DMS153 treated with DMSO at 0.1 percent for 48 hours (cell line): ENCODE results near the gene PLCL2.
"Not testable (repeated sequence)": the region's sequence is repeated elsewhere in the genome, so short reads cannot be mapped to it uniquely, and the experiment has no call there.

Experiments
- DNase-seq: peaks from one replicate; lab custom pipeline; 2025; ENCODE audit not compliant: unreplicated experiment; lab: John Stamatoyannopoulos, UW

PLCL2 gene

DNA sequence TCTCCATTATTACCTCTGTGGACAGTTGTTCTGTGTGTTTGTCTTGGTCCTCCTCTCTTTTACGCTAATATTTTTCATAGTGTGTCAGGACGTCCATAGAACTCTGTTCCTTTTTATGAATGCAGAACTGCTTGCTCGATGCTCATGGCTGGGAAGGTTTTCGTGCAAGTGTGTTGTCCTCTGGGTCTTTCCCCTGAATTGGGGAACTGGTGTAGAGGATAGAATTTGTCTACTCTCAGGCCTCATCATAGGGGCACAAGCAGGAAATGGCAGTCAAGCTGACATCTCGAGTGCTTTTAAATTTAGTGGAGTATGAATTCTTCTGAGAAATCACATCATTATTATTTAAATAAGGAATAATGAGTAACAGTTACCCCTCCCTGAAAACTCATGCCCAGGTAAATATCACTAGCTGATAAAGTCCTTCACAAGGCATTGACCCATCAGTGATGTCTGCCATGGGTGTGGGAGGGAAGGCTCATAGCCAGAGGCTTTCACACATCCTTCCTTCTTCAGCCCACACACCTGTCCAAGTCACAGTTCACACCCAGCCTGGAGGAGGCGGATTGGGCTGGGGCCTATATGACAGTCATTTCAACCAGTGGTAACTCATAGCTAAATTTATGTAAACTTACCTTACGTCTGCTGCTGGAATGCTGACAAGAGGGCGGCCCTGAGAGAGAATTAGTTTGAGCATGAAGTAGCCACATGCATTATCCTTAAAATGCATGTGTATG lies 226.1 kb downstream of the PLCL2 start:
- no peak for DNase-seq

DNA sequence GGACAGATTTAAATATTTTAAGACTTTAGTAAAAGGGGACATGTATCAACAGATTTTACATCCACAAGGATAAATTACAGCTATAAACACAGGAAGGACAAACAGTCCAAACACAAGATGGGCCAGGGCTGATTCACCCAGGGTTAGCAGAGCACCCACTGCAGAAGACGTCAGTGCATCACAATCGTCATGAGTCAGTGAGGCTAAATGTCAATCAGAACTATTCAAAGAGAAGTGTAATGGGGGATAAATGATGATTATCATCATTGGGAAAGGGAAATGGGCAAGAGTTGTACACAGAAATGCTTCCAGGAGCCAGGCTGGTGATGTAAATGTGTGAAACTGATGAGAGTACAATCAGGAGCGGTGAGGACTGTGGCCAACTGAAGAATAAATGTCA lies 226.8 kb downstream of the PLCL2 start:
- DNase-seq, result no peak

DNA sequence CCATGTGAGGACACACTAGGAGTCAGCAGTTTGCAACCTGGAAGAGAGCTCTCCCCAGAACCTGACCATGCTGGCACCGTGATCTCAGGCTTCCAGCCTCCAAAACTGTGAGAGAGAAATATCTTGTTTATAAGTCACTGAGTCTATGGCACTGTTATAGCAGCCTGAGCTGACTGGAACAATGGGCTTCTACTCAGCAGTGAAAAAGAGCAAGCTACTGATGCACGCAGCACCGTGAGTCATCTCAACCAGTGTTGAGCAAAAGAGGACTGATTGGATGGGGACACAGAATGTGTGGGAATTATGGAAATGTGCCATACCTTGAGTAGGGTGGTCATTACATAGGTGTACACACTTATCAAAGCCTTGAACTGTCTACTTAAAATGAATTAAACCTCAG lies 230.4 kb downstream of the PLCL2 start:
- no peak for DNase-seq

DNA sequence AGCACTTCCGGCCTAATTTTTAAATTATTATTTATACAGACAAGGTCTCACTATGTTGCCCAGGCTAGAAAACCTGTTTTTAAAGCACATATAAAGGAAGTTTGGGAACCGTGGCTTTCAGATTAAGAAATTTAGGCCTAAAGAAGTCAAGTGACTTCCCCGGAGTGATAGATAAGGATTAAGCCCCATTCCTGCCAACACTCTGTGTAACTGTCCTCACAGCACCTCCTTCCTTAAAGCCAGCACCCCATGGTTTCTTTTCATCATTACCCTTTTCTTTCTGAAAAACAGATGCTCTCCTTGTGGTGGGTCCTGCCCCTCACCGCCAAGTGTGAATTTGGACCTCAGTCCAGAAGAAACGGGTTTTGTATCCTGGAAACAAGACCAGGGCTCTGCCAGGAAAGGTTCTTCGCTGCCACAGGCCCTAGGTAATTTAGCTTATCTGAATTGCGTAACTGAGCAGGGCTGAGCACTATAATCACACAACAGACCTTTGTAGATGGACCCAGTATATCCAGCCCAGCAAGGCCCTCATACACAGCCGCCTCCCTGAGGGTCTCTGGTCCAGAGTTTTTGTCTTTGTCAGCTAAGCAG lies 231.3 kb downstream of the PLCL2 start:
- no peak for DNase-seq

DNA sequence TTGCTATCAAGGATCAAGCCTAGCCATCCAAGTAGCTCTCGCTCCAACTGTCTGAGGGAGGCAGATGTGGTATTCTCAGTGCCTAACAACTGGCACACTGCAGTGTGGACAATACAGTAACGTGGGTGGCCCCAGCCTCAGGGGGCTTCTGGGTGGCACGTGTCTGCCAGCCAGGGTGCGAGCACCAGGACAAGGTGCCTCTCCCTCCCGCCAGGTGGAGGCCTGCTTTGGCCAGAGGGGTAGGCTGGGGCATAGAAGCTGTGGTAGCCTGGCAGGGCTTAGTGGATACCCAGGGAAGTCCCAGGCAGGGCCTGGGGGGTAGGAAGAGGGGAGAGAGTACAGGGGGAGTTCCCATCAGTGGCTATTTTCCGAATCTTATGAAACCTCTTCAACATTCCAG lies 234.0 kb downstream of the PLCL2 start:
- no peak for DNase-seq

DNA sequence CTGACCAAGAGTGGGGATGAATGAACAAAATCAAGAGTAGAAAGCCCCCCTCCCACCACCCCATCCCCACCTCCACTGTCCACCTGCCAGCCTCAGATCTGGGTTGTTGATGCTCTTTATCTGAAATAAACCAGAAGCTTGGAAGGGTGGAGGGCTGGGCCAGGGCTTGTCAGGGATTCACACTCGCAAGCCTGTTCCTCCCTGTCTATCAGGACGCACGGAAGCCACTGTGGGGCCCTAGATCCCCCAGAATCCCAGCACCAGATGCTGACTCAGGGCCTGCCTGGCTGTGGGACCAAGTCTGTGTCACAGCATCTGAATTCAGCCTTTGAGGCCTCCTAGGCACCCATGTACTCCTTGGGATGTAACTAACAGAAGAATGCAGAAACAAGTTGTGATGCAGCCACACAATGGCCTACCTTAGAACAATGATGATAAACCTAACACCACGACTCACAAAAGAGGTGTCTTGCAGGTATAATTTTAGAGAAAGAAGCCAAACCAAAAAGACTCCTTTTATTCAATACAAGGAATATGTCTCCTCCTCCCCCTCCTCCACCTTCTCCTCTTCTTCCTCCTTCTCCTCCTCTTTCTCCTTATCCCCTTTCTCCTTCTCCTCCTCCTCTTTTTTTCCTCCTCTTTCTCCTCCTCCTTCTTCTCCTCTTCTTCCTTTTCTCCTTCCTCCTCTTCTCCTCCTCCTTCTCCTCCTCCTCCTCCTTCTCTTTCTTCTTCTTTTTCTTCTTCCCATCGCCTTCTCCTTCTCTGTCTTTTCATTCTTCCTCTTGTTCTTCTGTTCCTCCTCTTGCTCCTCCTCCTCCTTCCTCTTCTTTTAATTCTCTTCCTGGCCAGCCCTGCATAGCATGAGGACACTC lies 234.7 kb downstream of the PLCL2 start:
- DNase-seq, result no peak

DNA sequence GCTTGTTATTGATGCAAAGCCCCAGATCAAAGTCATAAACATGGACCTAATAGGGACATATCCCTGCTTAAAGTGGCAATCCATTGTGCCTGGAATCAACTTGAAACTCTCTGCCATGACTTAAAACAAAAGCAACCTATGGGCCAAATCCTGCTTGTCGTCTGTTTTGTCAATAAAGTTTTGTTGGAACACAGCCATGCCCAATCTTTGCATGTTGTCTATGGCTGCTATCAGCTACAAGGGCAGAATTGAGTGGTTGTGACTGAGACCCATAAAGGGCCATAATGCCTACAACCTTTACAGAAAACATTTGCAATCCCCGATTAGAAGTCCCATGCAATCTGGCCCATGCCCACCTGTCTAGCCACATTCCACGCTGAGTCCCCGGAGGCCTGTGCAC lies 235.4 kb downstream of the PLCL2 start:
- no peak for DNase-seq

DNA sequence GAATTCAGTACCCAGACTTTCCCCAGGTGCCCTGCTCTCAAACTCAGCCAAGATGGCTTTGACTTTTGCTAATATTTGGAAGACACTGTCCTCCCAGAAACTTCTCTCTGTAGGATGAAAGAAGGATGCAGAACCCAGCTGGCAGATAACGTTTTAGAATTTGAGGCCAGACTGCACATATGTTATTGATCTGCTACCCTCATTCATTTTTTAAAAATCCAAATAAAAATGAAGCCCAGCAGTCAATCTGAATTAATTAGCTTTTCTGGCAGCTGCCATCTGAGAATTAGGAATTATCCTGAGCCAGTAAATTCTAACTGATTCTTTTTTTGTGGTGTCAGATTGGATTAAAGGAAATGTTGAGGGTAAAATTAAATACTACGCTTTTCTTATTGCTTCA lies 236.6 kb downstream of the PLCL2 start:
- DNase-seq, result no peak

DNA sequence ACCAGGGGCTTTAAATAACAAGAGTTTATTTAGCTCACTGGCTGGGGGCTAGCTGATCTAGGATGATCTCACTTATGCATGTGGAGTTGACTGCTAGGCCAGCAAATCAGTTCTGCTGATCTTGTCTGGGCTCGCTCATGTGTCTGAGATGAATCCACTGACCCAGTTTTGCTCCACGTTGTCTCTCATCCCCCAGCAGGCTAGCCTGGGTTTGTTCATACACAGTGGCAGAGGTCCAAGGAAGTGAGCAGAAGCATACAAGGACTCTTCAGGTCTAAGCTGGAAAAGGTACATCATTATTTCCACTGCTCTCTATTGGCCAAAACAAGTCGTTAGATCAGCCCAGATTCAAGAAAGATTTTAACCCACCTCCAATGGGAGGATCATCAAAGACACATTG lies 238.0 kb downstream of the PLCL2 start:
- no peak for DNase-seq

DNA sequence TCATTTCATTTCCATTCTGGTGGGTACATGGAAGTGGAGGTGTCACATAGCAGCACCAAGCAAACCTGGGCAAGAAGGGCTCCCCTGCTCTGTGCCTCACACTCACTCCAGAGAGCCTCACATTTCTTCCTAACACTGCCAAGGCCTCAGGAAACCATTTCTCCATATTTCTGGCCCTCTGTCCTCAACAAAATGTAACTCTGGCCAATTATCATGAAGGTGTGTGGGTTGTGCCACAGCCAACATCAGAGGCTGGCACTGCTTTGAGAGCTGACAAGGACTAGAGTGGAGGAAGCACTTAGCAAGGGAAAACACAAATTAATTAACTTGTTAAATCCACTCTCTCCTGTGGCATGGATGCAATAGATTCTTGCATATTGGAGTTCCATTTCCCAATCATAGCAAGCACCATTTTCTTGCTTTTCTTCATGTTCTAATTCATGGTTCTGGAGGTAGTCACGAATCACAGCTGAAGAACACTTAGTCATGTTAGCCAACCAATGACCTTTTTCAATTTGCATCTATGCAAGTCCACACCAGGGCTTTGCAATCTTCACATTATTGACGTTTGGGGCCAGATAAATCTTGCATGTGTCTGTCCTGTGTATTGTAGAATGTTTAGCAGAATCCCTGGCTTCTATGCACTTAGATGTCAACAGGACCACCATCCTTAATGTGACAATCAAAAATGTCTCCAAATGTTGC lies 241.1 kb downstream of the PLCL2 start:
- DNase-seq, result no peak

DNA sequence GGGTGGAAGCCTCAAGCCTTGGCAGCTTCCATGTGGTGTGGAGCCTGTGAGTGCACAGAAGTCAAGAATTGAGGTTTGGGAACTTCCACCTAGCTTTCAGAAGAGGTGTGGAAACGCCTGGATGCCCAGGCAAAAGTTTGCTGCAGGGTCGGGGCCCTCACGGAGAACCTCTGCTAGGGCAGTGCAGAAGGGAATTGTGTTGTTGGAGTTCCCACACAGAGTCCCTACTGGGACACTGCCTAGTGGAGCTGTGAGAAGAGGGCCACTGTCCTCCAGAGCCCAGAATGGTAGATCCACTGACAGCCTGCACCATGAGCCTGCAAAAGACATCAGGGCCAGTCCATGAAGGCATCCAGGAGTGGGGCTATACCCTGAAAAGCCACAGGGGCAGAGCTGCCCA lies 243.9 kb downstream of the PLCL2 start:
- not testable (repeated sequence) for DNase-seq

DNA sequence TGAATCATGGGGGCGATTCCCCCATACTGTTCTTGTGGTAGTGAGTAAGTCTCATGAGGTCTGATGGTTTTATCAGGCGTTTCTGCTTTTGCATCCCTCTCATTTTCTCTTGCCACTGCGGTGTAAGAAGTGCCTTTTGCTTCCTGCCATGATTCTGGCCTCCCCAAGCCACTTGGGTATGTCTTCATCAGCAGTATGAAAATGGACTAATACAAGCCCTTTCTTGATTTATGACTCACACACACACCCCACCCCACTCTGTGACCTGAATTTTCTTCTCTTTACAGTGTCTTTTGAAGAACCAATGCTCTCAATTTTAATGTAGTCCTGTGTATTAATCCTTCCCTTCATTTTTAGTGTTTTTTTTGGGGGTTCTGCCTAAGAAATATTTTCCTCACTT lies 244.8 kb downstream of the PLCL2 start:
- DNase-seq, result no peak

DNA sequence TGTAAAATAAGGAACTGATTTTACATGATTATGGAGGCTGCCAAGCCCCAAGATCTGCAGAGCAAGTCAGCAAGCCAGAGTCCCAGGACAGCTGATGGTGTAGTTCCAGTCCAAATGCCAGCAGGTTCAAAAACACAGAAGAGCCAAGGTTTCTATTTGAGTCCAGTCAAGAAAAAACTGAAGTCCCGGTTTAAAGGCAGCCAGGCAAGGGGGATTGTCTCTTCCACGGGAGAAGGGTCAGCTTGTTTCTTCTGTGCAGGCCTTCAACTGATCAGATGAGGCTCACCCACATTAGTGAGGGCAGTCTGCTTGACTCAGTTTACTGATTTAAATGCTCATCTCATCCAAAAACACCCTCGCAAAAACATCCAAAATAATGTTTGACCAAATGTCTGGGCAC lies 246.2 kb downstream of the PLCL2 start:
- no peak for DNase-seq

DNA sequence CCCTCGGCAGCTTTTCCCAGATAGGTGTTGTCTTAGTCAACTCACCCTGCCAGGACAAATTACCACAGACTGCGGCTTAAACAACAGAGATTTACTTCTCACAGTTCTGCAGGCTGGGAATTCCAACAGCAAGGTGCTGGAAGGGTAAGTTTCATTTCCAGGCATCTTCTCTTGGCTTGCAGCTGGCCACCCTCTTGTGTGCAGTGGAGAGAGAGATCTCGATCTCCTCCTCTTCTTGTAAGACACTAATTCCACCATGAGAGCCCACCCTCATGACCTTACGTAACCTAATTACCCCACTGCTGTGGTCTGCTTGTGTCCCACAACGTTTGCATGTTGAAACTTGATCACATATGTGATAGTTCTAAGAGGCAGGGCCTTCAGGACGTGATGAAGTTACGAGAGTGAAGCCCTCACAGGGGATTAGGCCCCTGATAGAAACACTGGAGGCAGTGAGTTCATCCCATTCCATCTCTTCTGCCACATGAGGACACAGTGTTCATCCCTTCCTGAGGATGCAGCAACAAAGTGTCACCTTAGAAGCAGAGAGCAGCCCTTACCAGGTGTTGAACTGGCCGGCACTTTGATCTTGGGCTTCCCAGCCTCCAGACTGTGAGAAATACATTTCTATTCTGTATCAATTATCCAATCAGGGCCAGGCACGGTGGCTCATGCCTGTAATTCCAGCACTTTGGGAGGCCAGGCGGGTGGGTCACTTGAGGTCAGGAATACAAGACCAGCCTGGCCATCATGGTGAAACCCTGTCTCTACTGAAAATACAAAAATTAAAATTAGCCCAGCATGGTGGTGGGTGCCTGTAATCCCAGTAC lies 247.7 kb downstream of the PLCL2 start:
- DNase-seq, result no peak

DNA sequence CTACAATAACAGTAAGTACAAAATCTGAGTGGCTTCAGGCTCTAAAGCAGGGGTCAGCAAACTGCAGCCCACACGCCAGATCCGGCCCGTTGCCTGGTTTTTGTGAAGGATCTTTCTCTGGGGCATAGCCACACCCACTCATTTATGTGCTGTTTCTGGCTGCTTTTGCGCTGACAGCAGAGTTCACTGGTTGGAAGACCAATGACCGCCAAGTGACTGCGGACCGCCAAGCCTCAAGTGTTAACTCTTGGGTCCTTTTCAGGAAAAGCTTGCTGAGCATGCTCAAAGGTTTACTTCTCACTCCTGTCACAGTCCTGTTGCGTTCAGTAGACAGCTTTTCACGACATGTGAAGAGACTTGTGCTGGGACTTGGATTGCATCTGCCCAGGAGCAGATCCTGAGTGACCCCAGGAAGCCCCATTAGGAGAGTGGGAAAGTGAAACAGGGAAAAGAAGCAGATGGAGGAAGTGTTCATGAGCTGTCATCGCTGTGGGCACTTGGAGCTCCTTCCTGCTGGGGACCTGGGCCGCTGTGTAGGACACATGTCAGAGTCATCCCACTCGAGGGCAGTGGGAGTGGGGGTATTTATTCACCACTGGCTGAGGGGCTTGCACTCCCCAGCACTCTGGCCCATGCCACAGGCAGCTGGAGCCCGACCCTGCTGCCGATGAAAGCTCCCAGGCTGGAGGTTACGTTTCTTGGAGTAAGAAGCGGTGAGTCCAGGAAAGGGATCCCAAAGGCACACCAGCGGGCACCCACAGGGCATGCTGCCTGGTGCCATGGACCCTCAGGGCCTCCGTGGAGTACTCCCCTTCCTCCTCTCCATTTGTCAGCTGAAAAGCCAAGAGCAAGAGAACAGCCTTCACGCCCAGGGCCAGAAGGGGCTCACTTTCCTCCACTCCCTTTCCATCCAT lies 249.1 kb downstream of the PLCL2 start:
- no peak for DNase-seq

DNA sequence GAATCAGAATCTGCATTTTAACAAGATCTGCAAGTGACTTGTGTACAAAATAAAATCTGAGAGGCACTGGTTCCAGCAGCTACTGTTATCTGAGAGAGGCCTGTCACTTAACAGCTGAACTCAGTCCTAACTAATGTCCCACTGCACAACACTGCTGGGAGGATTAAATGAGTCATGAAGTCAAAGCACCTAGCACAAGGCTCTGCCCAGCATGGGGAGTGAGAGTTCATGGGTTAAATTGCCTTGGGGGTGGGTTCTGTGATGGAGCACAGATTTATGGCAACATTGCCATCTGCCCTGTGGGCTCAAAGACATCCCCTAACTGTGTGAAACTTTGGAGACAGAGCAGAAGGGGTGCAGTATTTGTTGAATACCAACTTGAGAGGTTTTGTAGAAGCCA lies 250.9 kb downstream of the PLCL2 start:
- no peak for DNase-seq

DNA sequence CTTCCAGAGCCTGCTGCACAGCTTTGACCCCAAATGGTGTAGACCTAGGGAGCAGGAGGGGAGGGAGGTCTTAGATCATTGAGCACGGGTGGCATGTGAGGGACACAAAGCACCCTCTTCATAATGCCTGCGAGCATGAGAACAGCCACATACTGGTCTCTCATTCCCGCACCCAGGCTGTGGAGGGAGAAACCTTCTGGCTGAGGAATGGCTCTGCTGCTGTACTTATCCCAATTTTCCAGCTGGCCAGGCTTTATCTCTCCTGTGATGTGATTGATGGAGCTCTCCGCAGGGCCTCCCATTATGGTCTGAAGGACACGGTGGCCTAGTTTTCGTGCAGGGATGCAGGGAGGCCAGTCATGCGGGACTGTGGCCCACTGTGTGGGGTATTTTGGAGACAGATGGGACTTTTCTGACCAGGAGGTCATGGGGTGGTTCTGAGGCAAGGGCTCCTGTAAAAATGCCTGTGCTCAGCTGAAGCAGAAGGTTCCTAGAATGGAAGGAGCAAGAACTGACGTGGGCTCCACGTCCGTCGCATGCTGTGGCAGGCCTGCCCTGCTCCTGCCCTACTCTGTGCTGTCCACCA lies 251.5 kb downstream of the PLCL2 start:
- DNase-seq, result no peak

DNA sequence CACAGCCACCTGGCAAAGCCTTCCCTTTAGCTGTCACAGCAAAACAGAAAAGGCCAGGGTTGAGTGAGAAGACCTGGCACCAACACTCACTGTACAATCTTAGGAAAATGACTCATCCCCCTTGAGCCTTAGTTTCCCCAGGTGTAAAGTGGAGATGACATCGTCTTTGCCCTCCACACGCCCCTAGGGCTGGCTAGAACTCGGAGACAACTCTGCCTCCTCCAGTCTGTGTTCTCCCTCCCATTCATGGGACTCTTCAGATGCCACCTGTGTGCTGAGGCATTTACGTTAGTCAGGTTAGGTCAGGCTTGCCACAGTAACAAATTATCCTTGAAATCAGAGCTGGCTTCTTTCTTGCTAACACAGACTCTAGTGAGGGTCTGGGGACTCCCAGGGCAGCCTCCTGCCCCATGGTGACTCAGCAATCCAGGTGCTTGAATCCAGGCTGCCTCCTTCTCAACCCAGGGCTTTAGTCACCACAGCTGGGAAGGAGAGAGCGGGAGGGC lies 252.6 kb downstream of the PLCL2 start:
- DNase-seq, result no peak
